Breast epithelium (tissue), 3 donors: ENCODE results near the gene BMAL1.
A peak's percentile ranks its signal among the peaks of the same experiment; 100 is the strongest.

Source experiments
- CTCF ChIP-seq, 3 donors: fragments of 450-650 bp; IDR thresholded peaks; one replicate each; pipeline ENCODE4 v1.5.1; 2016 to 2017; ENCODE audit warnings: antibody characterized with exemption in 3 of 3, mild to moderate bottlenecking in 3 of 3, moderate library complexity in 3 of 3
- POLR2AphosphoS5 ChIP-seq, 3 donors: sonication (generic); formaldehyde crosslinking; IDR thresholded peaks; one replicate each; pipeline ENCODE4 v1.6.1; 2017; ENCODE audit warnings: antibody characterized with exemption in 3 of 3

DNA sequence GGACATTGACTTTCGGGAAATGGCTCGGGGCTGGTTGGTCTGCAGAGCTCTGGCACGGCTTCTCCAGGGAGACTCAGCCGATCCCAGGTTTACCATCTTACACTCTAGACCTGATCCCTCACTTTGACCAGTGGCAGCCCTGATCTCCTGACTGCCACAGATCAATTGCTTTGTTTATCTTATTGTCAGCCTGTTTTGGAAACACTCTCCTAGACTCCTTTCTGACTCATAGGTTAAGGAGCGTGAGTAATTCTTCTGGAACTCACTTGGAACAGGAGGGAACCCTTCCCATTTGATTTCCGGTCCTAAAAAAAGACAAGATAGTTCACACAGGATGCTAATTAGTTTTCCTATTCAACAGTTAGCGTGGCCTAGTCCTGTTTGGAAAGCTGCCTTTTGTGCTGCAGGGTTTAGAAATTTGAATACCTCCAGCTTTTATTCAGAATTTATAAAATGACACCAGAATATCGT is 16.0 kb upstream of the BMAL1 start:
- TF ChIP-seq CTCF (IDR thresholded peaks at IDR 0.05) (no peak), POLR2AphosphoS5 (IDR thresholded peaks at IDR 0.05) (peak in 1 of 3 donors; percentile 13)
